Stimulated activated naive CD8-positive, alpha-beta T cell treated with anti-CD3 and anti-CD28 coated beads, Interleukin-15, amount 100 ng/mL, for 72 hours (primary cell): ENCODE data around the gene CER1.

Experiments
- ATAC-seq: fragments of 150-1000 bp; cut with Tn5 transposase; 2 replicates; pipeline ENCODE4 v1.10.0; 2021; ENCODE audit warnings: mild to moderate bottlenecking, moderate library complexity
- DNase-seq, 2 donors: peaks; one replicate each; pipeline ENCODE4 v3.0.0; 2021 to 2022
- H3K27ac Mint-ChIP-seq, 2 donors: one replicate each; pipeline ENCODE4 v1.8.0; 2022; ENCODE audit warnings: mild to moderate bottlenecking in 2 of 2, mixed read lengths in 2 of 2, moderate library complexity in 2 of 2
- H3K27me3 Mint-ChIP-seq: one replicate; pipeline ENCODE4 v1.8.0; 2022; ENCODE audit warnings: mixed read lengths
- H3K4me1 Mint-ChIP-seq: one replicate; pipeline ENCODE4 v1.8.0; 2022; ENCODE audit warnings: mild to moderate bottlenecking, mixed read lengths
- H3K4me3 Mint-ChIP-seq, 2 donors: one replicate each; pipeline ENCODE4 v1.8.0; 2022; ENCODE audit warnings: mild to moderate bottlenecking in 2 of 2, mixed read lengths in 2 of 2, moderate library complexity in 1 of 2
- H3K9me3 Mint-ChIP-seq, 2 donors: one replicate each; pipeline ENCODE4 v1.8.0; 2022; ENCODE audit warnings: mixed read lengths in 2 of 2

CER1 gene

GRCh38 chr9:14722391-14723035 lies at the start of gene CER1:
Gene CER1 (minus strand): TSS chr9:14722733. CDS start chr9:14722672, 61 bp downstream.
- no peaks in the 10 kb centered on the region for H3K9me3 Mint-ChIP-seq
- DNase-seq = no peak
- H3K27ac Mint-ChIP-seq = no peak within 1 kb of the TSS
- no peaks in the 10 kb centered on the region for H3K4me1 Mint-ChIP-seq
- H3K4me3 Mint-ChIP-seq = no peak within 1 kb of the TSS
- H3K27me3 Mint-ChIP-seq = peaks cover 34% of the 10 kb centered on the region
- no peak for ATAC-seq

- no peak overlapping the region for H3K27ac Mint-ChIP-seq
Observed at GRCh38 chr9:14770592-14770991, 48.1 kb upstream of the CER1 start.

DNA sequence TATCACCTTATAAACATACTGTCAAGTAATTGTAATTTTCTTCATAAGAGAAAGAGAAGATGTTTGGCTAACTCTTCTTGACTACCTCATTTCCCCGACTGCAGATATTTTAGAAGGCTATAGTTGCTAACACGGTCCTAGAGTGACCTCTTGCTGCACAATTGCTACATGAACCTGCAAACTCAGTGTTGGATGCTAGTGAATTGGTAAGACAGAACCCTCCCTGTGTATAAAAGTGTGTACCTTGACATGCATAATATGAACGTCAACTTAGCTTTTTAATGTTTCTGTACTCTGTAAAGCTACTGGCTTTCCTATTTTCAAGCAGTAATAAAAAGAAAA lies 46.7 kb upstream of the CER1 start:
- Mint-ChIP-seq H3K4me3 (no peak overlapping the region), H3K4me1 (no peaks in the 10 kb centered on the region), H3K27ac (no peak overlapping the region), H3K27me3 (peaks cover 21% of the 10 kb centered on the region), H3K9me3 (no peaks in the 10 kb centered on the region)
- DNase-seq = no peak
- no peak for ATAC-seq

More at GRCh38 chr9:14770592-14770991, 48.1 kb upstream of the CER1 start:
- H3K27me3 Mint-ChIP-seq = peaks cover 19% of the 10 kb centered on the region
- H3K9me3 Mint-ChIP-seq = no peaks in the 10 kb centered on the region
- DNase-seq (no peak), ATAC-seq (no peak)
- no peak overlapping the region for H3K4me3 Mint-ChIP-seq
- no peaks in the 10 kb centered on the region for H3K4me1 Mint-ChIP-seq

DNA sequence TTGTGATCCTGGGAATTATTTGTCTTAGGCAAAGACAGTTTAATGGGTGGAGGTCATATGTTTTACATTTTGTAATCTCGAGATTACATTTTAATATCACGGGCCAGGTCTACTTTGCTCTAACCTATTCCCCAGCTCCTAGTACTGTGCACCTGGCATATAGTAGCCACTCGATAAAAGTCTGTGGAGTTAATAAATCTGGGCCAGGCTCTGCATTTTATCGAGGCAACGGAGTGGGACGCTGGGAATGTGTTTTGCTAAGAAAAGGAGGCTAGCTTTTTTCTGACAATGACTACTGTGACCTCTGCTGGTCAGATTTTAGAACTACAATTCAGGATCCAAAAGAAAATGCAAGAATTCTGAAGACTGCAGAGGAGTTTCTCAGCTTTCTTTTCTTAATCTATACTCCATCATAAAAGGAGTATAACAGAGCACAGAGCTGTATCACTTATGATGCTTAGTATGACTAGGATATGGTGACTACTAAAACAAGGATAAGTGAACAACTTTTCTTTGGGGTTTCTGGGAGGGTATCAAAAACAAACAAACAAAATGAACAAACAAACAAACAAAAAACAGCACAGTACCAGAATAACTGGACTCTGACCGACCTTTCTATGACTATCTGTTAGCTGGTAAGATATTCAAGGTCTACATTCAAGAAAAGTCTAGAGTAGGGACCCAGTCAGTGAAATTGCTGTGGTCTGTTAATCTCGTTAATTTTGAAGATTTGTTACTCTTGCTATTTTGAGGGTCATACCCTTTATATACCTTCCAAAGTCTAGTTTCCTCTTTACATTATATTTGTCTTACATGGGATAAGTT lies 46.1 kb upstream of the CER1 start:
- H3K9me3 Mint-ChIP-seq = no peaks in the 10 kb centered on the region
- ATAC-seq = no peak
- no peak overlapping the region for H3K27ac Mint-ChIP-seq
- peak in 1 of 2 donors; percentile 1 for DNase-seq
- H3K4me3 Mint-ChIP-seq = no peak overlapping the region
- H3K27me3 Mint-ChIP-seq = peaks cover 21% of the 10 kb centered on the region
- H3K4me1 Mint-ChIP-seq = no peaks in the 10 kb centered on the region

DNA sequence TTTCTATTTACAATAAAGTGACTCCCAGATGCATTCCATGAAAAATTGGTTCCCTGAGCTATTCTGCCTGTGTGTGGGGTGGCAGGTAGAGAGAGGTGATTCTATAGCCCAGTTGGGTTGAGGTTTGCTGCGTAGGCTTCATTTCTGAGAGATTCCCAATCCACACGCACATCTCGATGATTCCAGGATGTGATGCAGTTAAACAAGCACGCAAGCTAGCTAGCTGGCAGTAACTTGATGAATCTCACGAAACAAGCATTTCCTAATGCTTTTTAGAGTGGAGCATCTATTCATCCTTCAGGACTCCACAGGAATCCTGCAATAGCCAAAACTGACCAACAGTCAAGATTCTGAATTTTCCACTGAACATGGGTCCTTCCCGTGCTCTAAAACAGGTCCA lies 43.8 kb upstream of the CER1 start:
- Mint-ChIP-seq H3K4me3 (no peak overlapping the region), H3K27me3 (peaks cover 21% of the 10 kb centered on the region), H3K4me1 (no peaks in the 10 kb centered on the region), H3K27ac (no peak overlapping the region), H3K9me3 (no peaks in the 10 kb centered on the region)
- ATAC-seq (no peak), DNase-seq (no peak)

GRCh38 chr9:14761584-14761983 lies 39.1 kb upstream of the CER1 start:
- H3K4me1 Mint-ChIP-seq = no peaks in the 10 kb centered on the region
- no peaks in the 10 kb centered on the region for H3K9me3 Mint-ChIP-seq
- no peak overlapping the region for H3K27ac Mint-ChIP-seq
- H3K4me3 Mint-ChIP-seq = no peak overlapping the region
- peaks cover 16% of the 10 kb centered on the region for H3K27me3 Mint-ChIP-seq
- DNase-seq (no peak), ATAC-seq (no peak)

- H3K4me3 Mint-ChIP-seq = no peak overlapping the region
- no peak for DNase-seq
- no peak overlapping the region for H3K27ac Mint-ChIP-seq
- no peaks in the 10 kb centered on the region for H3K9me3 Mint-ChIP-seq
- no peaks in the 10 kb centered on the region for H3K4me1 Mint-ChIP-seq
- peaks cover 9% of the 10 kb centered on the region for H3K27me3 Mint-ChIP-seq
- no peak for ATAC-seq
Observed at GRCh38 chr9:14760060-14760459, 37.5 kb upstream of the CER1 start.

- Mint-ChIP-seq H3K4me3 (no peak overlapping the region), H3K9me3 (no peaks in the 10 kb centered on the region)
Observed at GRCh38 chr9:14756291-14756690, 33.8 kb upstream of the CER1 start.

DNA sequence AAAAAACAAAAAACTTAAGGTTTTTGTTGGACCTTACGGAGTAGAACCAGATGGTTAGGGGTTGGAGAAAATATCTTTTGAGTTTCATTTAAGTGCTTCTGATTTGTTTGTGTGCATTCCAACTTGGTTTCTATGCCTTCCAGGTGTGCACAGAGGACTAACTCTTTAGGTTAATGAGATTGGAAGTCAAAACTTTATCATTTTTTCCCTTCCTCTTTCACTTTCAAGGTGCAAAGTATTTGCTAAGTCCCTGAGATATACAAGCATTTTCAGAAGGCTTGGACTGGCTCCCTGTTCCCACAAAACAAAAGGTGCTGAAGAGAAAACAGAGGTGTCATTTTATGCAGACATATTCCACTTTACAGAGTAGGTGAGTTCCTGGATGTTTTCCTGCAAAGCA lies 30.3 kb upstream of the CER1 start:
- ATAC-seq (no peak), DNase-seq (no peak)
- Mint-ChIP-seq H3K27ac (no peak overlapping the region), H3K4me1 (peaks cover 17% of the 10 kb centered on the region), H3K4me3 (no peak overlapping the region), H3K27me3 (peaks cover 60% of the 10 kb centered on the region), H3K9me3 (no peaks in the 10 kb centered on the region)

More at GRCh38 chr9:14756291-14756690, 33.8 kb upstream of the CER1 start:
- DNase-seq (no peak), ATAC-seq (no peak)
- Mint-ChIP-seq H3K4me1 (no peaks in the 10 kb centered on the region), H3K27me3 (peaks cover 26% of the 10 kb centered on the region), H3K27ac (no peak overlapping the region)

DNA sequence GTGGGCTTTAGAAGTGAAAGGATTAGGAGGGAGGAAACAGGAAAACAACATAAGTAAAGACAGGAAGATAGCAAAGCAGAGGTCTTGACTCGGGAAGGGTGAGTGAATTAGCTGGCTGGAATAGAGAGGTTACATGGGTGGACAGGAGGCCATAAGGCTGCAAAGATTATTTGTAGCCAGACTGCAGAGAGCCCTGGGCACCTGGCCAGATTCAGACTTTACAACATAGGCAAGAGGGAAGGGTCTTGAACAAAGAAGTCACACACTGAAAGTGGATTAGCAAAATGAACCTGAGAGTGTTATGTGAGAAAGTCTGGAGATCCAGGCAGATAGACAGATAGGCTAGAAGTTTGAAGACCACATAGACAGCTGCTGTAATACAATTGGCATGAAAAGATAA lies 29.7 kb upstream of the CER1 start:
- H3K4me3 Mint-ChIP-seq = no peak overlapping the region
- no peak overlapping the region for H3K27ac Mint-ChIP-seq
- H3K9me3 Mint-ChIP-seq = no peaks in the 10 kb centered on the region
- peaks cover 17% of the 10 kb centered on the region for H3K4me1 Mint-ChIP-seq
- peaks cover 59% of the 10 kb centered on the region for H3K27me3 Mint-ChIP-seq
- ATAC-seq (no peak), DNase-seq (no peak)

- H3K27me3 Mint-ChIP-seq = peaks cover 52% of the 10 kb centered on the region
- no peak overlapping the region for H3K4me3 Mint-ChIP-seq
- ATAC-seq = no peak
- H3K27ac Mint-ChIP-seq = no peak overlapping the region
- no peaks in the 10 kb centered on the region for H3K9me3 Mint-ChIP-seq
- peaks cover 17% of the 10 kb centered on the region for H3K4me1 Mint-ChIP-seq
- no peak for DNase-seq
Observed at GRCh38 chr9:14750821-14751220, 28.3 kb upstream of the CER1 start.

DNA sequence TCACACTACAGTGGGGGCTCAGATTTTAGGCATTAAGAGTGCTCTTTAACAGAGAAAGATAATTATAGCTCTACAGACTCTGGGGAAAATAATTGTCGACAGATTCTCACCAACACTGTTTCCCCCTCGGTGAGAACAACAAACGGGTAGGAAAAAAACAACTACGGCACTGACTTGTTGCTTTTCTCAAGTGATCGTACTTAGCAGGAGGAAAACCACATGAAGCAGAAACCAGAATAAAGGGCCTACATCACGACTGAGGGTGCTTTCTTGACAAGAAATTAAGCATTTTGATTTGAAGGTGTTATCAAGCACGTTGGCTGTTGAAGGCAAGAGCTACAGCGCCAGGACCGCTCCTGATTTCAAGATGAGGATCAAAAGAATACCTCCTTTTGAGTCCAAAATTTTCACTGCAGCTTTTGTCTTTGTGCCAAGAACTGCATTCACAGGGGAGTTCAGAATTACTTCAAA lies 27.2 kb upstream of the CER1 start:
- Mint-ChIP-seq H3K27me3 (peaks cover 52% of the 10 kb centered on the region), H3K27ac (peak overlapping the region in 1 of 2 donors; percentile 17)

DNA sequence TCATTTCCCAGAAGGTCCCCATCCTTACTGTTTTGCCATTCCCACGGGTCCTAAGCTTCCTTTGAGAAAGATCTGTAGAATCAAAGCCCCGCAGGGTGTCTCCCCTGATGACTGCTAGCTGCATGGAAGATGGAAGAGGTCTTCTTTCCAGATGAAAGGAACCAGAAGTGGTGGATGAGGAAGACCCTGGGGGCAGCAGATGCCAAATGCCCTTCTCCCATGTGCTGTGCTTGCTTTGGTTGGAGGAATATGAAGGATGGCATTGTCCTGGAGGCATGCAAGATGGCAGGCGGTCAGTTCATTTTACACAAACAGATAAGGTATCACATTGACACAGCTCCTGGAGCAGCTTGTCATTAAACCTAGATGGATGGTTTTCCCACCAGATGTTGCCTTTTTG lies 25.8 kb upstream of the CER1 start:
- DNase-seq = no peak
- Mint-ChIP-seq H3K9me3 (no peaks in the 10 kb centered on the region), H3K4me3 (no peak overlapping the region), H3K4me1 (peaks cover 17% of the 10 kb centered on the region), H3K27ac (no peak overlapping the region), H3K27me3 (peaks cover 52% of the 10 kb centered on the region)
- ATAC-seq = no peak

More for the DNA sequence above, 27.2 kb upstream of the CER1 start:
- no peaks in the 10 kb centered on the region for H3K9me3 Mint-ChIP-seq
- H3K4me1 Mint-ChIP-seq = peaks cover 17% of the 10 kb centered on the region
- DNase-seq (no peak), ATAC-seq (no peak)
- no peak overlapping the region for H3K4me3 Mint-ChIP-seq

DNA sequence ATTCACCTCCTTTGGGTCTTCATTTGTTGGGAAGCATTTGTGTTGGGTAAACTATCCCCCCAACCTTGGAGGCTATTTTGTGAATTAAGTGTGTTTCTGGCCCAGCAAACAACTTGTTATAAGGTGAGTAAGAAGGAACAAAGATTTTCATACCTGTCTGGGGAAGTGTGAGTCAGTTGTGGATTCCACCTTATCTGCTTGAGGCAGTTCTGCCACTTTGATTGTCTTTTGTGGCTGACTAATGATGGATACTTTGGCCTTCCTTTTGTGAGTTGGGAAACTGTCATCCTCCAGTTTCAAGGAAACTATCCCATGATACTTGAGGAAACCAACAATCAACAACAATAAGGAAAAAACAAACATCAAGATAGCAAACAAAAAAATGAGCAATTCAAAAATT lies 24.6 kb upstream of the CER1 start:
- H3K27me3 Mint-ChIP-seq = peaks cover 43% of the 10 kb centered on the region
- H3K4me1 Mint-ChIP-seq = peaks cover 17% of the 10 kb centered on the region
- DNase-seq = no peak
- ATAC-seq = no peak
- no peak overlapping the region for H3K4me3 Mint-ChIP-seq
- no peak overlapping the region for H3K27ac Mint-ChIP-seq
- no peaks in the 10 kb centered on the region for H3K9me3 Mint-ChIP-seq

GRCh38 chr9:14746626-14747025 lies 24.1 kb upstream of the CER1 start:
- Mint-ChIP-seq H3K27ac (no peak overlapping the region), H3K4me3 (no peak overlapping the region), H3K27me3 (peaks cover 38% of the 10 kb centered on the region), H3K4me1 (peaks cover 17% of the 10 kb centered on the region), H3K9me3 (no peaks in the 10 kb centered on the region)
- ATAC-seq = no peak
- no peak for DNase-seq

- ATAC-seq = no peak
- Mint-ChIP-seq H3K4me3 (no peak overlapping the region), H3K4me1 (peaks cover 4% of the 10 kb centered on the region), H3K9me3 (no peaks in the 10 kb centered on the region), H3K27ac (no peak overlapping the region), H3K27me3 (peaks cover 20% of the 10 kb centered on the region)
- no peak for DNase-seq
Observed at GRCh38 chr9:14744768-14745167, 22.2 kb upstream of the CER1 start.
